ENCODE results near the gene C10orf71.

The C10orf71 gene

GRCh38 chr10:49298983-49299815 is at the start of gene C10orf71:
C10orf71 (plus strand) TSS chr10:49299170; CDS start chr10:49322546, 23,376 bp downstream.
- no peak within 1 kb of the TSS for H3K4me3 ChIP-seq (ENCODE audit: low read length)
- DNase-seq (ENCODE audit: low read depth) = no peak

GRCh38 chr10:49252313-49253034 is 46.5 kb upstream of the C10orf71 start:
- TF ChIP-seq CTCF (IDR thresholded peaks at IDR 0.05; ENCODE audit: insufficient read depth, low read depth, low read length, missing control alignments) = no peak
- no peak overlapping the region for H3K4me3 ChIP-seq (ENCODE audit: low read length)
- no peak for DNase-seq (ENCODE audit: low read depth)

More at GRCh38 chr10:49298983-49299815, at the start of gene C10orf71:
- TF ChIP-seq CTCF (IDR thresholded peaks at IDR 0.05; ENCODE audit: insufficient read depth, low read depth, low read length, missing control alignments) = no peak

GRCh38 chr10:49253340-49253906 is 45.5 kb upstream of the C10orf71 start:
- no peak overlapping the region for H3K4me3 ChIP-seq (ENCODE audit: low read length)
- TF ChIP-seq CTCF (IDR thresholded peaks at IDR 0.05; ENCODE audit: insufficient read depth, low read depth, low read length, missing control alignments) = no peak
- no peak for DNase-seq (ENCODE audit: low read depth)

- no peak overlapping the region for H3K4me3 ChIP-seq (ENCODE audit: low read length)
- TF ChIP-seq CTCF (IDR thresholded peaks at IDR 0.05; ENCODE audit: insufficient read depth, low read depth, low read length, missing control alignments) = no peak
- DNase-seq (ENCODE audit: low read depth) = no peak
Observed at GRCh38 chr10:49254150-49254549, 44.8 kb upstream of the C10orf71 start.

- no peak for DNase-seq (ENCODE audit: low read depth)
- no peak overlapping the region for H3K4me3 ChIP-seq (ENCODE audit: low read length)
- TF ChIP-seq CTCF (IDR thresholded peaks at IDR 0.05; ENCODE audit: insufficient read depth, low read depth, low read length, missing control alignments) = no peak
Observed at GRCh38 chr10:49254556-49255318, 44.2 kb upstream of the C10orf71 start.

GRCh38 chr10:49255883-49256282 is 43.1 kb upstream of the C10orf71 start:
- no peak for TF ChIP-seq CTCF (IDR thresholded peaks at IDR 0.05; ENCODE audit: insufficient read depth, low read depth, low read length, missing control alignments)
- no peak overlapping the region for H3K4me3 ChIP-seq (ENCODE audit: low read length)
- no peak for DNase-seq (ENCODE audit: low read depth)
